NOMO-1 treated with dmso at 0.1 percent for 144 hours (cell line): ENCODE data around the gene SMARCAL1.

Experiments
- DNase-seq: peaks from one replicate; lab custom pipeline; 2025; ENCODE audit not compliant: unreplicated experiment; lab: John Stamatoyannopoulos, UW

Gene SMARCAL1

GRCh38 chr2:216426938-216427337, 14.7 kb downstream of the SMARCAL1 start:
- no peak for DNase-seq

- no peak for DNase-seq
Observed at GRCh38 chr2:216428618-216429350, 16.5 kb downstream of the SMARCAL1 start.

DNA sequence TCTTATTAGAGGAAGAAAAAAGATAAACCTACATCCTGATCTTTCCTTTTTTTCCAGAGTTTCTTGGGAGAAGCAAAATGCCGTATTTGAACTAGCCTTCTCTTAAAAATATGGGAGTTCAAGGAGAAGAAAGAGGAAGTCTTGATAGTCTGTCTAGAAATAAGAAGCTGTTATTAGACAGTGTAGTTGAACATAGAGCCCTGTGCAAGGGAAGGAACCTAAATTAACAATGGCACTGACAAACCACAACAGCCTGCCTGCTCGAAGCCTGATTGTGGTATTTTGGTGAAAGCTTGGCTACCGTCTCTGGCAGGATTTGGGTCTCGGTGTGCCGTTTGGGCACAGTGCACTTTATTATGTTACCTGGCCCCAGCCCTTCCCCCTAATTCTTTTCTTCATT, 17.1 kb downstream of the SMARCAL1 start:
- DNase-seq, result no peak

DNA sequence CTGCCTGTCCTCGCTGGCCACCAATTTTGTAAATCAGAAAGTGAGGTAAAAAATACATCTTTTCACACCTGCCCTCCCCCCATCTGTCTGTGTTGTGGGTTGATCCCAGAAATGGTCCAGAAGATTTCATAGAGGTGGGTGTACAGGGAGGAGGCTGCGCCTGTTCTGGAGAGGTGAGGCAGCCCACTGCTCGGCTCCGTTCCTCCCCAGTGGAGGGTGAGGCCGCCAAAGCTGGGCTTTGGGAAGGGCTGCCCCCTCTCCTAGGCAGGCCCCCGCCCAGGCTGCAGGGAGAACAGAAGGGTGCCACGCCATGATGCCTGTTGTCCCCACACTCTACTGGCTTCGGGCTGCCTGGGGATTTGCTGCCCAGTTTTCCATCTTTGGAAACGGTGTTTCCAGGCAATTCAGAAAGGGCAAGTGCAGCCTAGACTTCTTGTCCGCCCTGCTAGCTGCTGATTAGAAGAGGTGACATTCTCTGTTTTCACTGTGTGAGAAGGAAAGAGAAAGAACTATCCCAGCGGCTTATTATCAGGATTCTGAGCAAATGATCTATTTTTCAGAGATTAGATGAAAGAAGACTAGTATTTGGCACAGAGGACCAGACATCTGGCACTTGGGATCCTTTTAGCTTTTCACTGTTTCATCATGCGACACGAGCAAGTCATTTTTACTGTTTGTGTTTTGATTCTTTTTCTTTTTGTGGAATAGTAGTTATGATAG, 18.7 kb downstream of the SMARCAL1 start:
- DNase-seq, result no peak

DNA sequence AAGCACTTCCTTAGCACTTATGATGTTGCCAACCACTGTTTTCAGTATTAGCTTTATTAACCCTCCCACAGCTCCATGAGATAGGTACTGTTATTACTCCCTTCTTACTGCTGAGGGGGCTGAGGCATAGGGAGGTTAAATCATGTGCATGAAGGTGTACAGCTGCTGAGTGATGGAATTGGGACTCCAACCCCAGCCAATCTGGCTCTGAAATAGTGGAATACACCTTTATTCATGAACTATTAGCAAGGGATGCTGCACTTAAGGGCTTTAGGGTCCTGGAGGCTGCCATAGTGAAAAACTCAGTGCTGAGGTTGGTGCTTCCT, 19.2 kb downstream of the SMARCAL1 start:
- no peak for DNase-seq

GRCh38 chr2:216436383-216436782, 24.1 kb downstream of the SMARCAL1 start:
- no peak for DNase-seq

DNA sequence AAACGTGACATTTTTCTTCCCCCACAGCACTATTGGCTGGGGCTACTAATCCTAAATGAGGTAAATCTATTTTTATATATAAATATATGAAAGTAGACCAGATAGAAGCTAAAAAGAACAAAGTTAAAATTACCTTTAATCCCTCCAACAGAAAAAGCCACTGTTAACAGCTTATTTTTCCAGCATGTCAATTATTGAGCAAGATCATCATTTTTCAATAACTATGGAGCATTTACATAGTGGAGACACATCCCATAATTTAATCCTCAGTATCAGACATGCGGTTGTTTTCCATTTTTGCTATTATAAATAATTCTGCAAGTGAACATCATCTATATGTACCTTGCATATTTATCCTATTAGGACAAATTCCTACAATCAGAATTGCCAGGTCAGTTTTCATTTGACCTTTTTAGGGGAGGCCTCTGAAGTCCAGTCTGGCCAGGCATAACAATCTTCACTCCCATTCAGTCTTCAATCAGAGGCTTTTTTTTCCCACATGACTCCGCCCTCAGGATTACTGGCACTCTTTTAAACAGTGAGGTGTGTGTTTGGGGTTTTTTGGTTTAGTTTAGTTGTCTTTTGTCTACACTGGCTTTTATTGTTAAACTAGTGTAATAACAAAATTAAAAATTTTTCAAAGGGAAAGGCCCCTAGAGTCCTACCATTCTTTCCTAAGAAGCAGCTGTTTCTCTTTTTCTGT, 29.2 kb downstream of the SMARCAL1 start:
- DNase-seq, result no peak

DNA sequence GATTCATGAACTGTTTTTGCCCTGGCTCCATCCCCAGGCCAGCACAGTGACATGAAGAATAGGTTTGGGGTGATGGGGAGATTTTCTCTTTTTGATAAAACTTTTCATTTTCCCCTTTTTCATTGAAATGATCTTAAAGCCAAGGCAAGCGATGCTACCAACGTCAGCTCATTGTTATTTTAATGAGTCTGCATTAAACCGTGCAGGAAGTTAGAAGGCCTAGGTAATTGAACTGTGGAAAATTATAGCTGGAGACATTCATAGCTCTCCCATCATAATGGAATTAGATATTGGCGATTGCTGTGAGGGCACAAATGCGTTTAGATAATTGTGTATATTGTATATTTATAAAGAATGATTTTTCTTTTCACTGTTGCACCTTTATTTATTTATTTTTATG, 33.2 kb downstream of the SMARCAL1 start:
- no peak for DNase-seq

GRCh38 chr2:216446343-216446742, 34.1 kb downstream of the SMARCAL1 start:
- DNase-seq, result no peak

DNA sequence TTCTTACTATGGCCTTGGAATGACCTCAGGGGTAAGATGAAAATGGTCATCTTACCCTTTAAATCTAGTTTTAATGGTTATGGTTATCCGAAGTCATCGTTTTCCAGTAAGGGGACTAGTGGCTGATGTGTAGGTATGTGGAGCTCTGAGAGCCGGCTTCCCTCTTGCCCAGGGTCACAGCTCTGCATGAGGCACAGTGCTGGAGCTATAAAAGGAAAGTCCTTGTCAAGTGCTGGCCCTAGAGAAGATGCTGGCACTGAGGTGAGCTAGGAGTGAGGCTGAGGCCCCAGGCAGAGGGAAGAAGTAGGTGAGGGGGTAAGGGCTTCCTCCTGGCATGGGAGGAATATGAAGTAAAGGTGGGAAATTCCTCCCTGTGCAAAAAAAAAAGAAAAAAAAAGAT, 35.0 kb downstream of the SMARCAL1 start:
- DNase-seq, result no peak

DNA sequence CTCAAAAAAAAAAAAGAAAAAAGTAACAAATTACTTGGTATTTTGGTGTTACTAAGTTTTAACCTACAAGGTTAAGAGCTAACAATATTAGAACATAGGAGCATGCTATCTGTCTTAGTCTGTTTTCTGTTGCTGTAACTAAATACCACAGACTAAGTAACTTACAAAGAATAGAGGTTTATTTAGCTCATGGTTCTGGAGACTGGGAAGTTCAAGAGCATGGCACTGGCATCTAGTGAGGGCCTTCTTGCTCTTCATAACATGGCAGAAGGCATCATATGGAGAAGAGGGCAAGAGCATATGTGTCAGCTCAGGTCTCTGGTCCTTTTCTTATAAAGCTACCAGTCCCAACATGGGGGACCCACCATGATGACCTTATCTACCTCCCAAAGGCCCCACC, 36.5 kb downstream of the SMARCAL1 start:
- DNase-seq, result no peak

DNA sequence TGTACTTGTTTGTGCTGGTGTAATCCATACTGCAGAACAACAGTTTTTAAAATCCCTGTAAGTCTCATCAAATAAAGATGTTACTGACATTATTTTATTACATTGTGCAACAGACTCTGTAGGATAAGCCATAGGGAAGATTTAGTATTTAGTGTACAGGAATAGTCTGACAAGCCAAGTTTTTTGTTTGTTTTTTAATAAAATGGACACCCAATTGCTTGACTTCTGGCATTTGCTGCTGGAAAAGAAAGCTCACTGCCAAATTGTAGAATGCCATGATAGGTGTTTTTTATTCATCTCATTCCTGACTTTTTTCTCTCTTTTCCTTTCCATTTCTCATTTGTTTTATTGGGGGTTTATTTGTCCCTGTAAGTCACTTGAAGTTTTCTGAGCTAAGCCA, 38.1 kb downstream of the SMARCAL1 start:
- DNase-seq, result no peak

GRCh38 chr2:216450784-216451183, 38.5 kb downstream of the SMARCAL1 start:
- no peak for DNase-seq

DNA sequence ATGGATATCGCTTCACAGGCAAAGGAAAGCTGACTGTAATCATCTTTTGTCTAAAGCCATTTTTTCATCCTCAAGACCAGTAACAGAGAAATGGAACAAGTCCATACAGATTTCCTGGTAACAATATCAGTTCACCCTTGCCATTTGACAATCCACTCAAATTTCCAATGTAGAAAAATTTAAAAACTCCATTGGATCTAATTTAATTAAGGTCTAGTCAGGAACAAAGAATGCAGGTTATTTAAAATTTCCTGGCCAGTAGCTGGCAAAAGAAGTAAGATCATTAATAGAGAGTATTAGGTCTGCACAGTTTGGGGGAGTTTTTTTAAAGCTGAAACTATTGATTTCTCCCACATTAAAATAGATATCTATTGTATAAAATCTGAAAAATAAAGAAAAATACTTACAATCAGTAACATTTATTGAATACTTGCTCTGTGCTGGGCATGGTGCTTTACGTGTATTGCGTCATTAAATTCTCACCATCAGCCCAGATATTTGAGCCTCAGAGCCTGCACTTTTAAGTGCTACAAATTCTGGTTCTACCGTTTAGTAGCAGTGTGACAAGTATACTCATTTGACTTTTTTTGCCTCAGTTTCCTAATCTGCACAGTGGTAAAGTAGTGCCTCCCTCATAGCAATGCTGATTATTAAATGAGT, 41.8 kb downstream of the SMARCAL1 start:
- no peak for DNase-seq

- no peak for DNase-seq
Observed at GRCh38 chr2:216463148-216463547, 50.9 kb downstream of the SMARCAL1 start.

- no peak for DNase-seq
Observed at GRCh38 chr2:216464104-216464720, 51.9 kb downstream of the SMARCAL1 start.

DNA sequence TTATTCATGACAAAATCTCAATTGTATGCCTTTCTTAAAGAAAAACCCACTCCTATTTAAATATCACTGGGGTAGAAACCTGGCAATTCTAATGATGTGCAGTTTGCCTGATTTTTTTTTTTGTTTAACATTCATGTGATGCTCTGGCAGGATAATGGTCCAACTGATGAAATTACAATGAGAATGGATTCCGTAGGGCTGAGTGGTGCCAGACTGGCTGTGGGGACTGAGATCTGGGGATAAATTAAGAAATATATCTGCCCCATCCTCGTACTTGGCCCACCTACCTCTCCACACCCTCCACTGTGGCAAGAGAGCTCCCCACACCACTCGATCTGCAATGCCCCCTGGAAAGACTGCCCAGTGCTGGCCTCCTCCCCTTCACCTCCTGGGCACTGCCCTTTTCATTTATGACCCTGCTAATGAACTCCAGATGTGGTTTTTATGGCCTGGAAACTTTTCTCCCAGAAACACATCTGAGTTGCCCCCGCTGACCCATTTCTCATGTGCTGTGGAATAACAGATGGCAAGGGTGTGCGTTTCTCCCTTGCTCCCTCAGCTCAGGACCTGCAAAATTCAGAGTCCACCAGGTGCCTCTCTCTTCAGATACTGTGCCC, 53.4 kb downstream of the SMARCAL1 start:
- no peak for DNase-seq

DNA sequence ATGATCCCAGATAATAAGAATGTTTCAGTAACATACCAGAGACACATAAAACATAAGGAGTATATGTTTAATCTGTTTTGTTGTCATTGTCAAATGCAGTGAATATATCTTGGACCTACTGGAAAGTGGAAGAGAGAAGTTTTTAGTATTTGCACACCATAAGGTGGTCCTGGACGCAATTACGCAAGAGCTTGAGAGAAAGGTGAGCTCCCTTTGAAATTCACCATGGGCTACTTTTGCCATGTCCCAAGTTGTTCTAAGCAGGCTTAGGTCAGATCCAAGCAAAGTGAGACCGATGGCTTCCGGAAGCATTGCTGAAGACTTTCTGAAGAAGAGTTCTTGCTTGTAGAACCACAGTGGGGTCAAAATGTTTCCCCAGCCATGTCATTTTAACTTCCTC, 55.6 kb downstream of the SMARCAL1 start:
- DNase-seq, result no peak

GRCh38 chr2:216469661-216470060, 57.4 kb downstream of the SMARCAL1 start:
- no peak for DNase-seq

GRCh38 chr2:216473187-216473586, 60.9 kb downstream of the SMARCAL1 start:
- no peak for DNase-seq
